Neural crest cell (in vitro differentiated cells): ENCODE measurements around the gene ABCA2. TPM values are rescaled to one million over a fixed set of nuclear protein-coding genes. Genes with fewer than 3 reads are reported as not detected.

Source experiments
- DNase-seq: peaks from one replicate; pipeline ENCODE4 v3.0.0; 2021; ENCODE audit warnings: low read depth, mixed read lengths, low spot score
- H3K27ac Mint-ChIP-seq: one replicate; pipeline ENCODE4 v1.8.0; 2021; ENCODE audit warnings: mild to moderate bottlenecking, mixed read lengths; ENCODE audit not compliant: unreplicated experiment
- H3K27me3 Mint-ChIP-seq: 2 replicates; pipeline ENCODE4 v1.8.0; 2021; ENCODE audit warnings: low read depth, mild to moderate bottlenecking, mixed read lengths
- H3K36me3 Mint-ChIP-seq: 2 replicates; pipeline ENCODE4 v1.8.0; 2021; ENCODE audit warnings: low read depth, mild to moderate bottlenecking, mixed read lengths
- H3K4me1 Mint-ChIP-seq: 2 replicates; pipeline ENCODE4 v1.8.0; 2021; ENCODE audit warnings: mixed read lengths
- H3K4me3 Mint-ChIP-seq: one replicate; pipeline ENCODE4 v1.8.0; 2021; ENCODE audit warnings: mild to moderate bottlenecking, mixed read lengths
- H3K9me3 Mint-ChIP-seq: 2 replicates; pipeline ENCODE4 v1.8.0; 2021; ENCODE audit warnings: mixed read lengths
- CTCF ChIP-seq: fragments of 200-600 bp; sonication (generic); conservative IDR thresholded peaks from 2 replicates; pipeline ENCODE4 v1.5.0; 2021; ENCODE audit warnings: antibody characterized with exemption, mild to moderate bottlenecking
- total RNA-seq: library from RNA; stranded (reverse); gene quantifications from 2 replicates; pipeline ENCODE4 v1.2.1, GENCODE V29; 2021

ABCA2 gene
- total RNA-seq, 1 donor from 2014 or later = 37.1 TPM

DNA sequence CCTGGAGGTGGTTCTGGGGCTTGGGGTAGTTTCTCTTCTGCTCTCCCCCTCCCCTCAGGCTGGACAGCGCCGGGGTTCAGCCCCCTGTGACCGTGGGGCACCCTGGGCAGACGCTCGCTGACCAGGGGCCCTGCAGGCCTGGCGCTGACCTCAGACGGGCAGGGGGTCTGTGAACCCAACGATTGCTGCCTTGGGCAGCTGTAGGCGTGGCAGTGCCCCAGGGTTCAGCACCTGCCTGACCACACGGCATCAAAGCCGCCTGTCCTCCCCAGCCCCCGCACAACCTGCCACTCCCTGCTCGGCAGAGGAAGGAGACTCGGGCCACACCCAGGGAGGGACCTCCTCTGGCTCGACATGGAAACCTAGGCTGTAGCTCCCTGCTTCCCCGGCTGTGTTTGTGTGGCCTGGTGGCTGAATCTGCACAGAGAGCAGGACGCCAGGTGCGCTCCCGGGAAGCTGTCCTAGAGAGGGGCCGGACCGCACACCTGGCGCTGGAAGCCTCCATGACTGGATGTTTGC lies 63.8 kb downstream of the ABCA2 start:
- no peak for DNase-seq
- TF ChIP-seq CTCF = no peak
- peaks cover 16% of the 10 kb centered on the region for H3K4me1 Mint-ChIP-seq
- no peak overlapping the region for H3K27ac Mint-ChIP-seq
- H3K9me3 Mint-ChIP-seq = no peaks in the 10 kb centered on the region
- H3K4me3 Mint-ChIP-seq = no peak overlapping the region
- H3K36me3 Mint-ChIP-seq = no peaks in the 10 kb centered on the region
- no peaks in the 10 kb centered on the region for H3K27me3 Mint-ChIP-seq

GRCh38 chr9:136963751-136964150 lies 64.3 kb downstream of the ABCA2 start:
- Mint-ChIP-seq H3K27ac (no peak overlapping the region), H3K4me3 (no peak overlapping the region), H3K9me3 (no peaks in the 10 kb centered on the region), H3K27me3 (no peaks in the 10 kb centered on the region), H3K36me3 (no peaks in the 10 kb centered on the region), H3K4me1 (peaks cover 16% of the 10 kb centered on the region)
- DNase-seq = no peak
- TF ChIP-seq CTCF = no peak

DNA sequence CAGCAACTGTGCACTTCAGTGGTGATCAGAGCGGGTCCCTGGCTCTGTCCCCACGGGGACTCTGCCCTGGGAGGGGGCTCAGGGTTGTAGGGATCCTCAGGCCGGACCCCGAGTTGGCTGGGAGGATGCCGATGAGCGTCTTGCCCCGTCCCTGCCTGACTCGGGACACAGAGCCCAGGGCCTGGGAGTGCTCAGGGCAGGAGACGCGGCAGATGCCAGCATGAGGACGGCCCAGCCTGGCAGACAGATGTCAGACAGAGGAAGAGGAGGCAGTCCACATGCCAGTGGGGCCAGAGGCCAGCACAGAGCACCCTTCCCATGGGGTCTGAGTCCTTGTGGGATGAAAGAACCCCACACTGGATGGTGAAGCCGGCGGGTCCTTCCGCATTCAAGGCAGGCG lies 64.7 kb downstream of the ABCA2 start:
- H3K36me3 Mint-ChIP-seq = no peaks in the 10 kb centered on the region
- no peaks in the 10 kb centered on the region for H3K27me3 Mint-ChIP-seq
- TF ChIP-seq CTCF = no peak
- no peak overlapping the region for H3K27ac Mint-ChIP-seq
- H3K9me3 Mint-ChIP-seq = no peaks in the 10 kb centered on the region
- no peak for DNase-seq
- H3K4me3 Mint-ChIP-seq = no peak overlapping the region
- H3K4me1 Mint-ChIP-seq = peaks cover 16% of the 10 kb centered on the region

DNA sequence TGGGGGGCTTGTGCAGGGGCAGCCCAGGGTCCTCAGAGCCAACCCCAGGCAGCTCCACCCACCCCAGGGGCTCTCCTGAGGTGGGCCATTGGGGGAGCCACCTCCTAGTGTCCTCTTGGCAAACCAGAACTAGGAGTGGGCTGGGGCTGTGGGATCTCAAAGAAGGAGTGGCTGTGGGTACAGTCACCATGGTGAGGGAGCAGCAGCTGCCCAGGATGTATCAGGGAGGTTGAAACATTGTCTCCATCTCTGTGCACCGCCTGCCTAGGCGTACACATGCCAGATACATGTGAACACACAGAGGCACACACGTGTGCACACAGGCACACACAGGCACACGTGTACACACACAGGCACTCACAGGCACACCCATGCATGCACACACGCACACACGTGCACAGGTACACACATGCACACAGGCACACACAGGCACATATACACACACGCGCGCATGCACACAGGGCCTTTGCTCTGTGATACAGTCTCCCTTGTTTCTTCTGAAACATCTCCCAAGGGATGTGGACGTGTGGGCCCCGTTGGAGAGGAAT lies 65.3 kb downstream of the ABCA2 start:
- H3K4me3 Mint-ChIP-seq = no peak overlapping the region
- H3K9me3 Mint-ChIP-seq = no peaks in the 10 kb centered on the region
- peaks cover 16% of the 10 kb centered on the region for H3K4me1 Mint-ChIP-seq
- peak overlapping the region; percentile 57 for H3K27ac Mint-ChIP-seq
- no peaks in the 10 kb centered on the region for H3K36me3 Mint-ChIP-seq
- no peak for DNase-seq
- no peak for TF ChIP-seq CTCF
- no peaks in the 10 kb centered on the region for H3K27me3 Mint-ChIP-seq

DNA sequence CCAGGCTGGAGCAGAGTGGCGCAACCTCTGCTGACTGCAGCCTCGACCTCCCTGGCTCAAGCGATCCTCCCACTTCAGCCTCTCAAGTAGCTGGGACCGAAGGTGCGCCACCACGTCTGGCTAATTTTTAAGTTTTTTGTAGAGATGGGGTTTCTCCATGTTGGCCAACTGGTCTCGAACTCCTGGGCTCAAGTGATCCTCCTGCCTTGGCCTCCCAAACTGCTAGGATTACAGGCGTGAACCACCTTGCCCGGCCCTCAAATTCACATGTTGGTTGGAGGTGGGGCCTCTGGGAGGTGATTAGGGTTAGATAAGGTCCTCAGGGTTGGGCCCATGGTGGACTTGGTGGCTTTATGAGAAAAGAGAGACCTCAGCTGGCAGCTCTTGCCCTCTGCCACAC lies 65.9 kb downstream of the ABCA2 start:
- no peak overlapping the region for H3K27ac Mint-ChIP-seq
- H3K4me3 Mint-ChIP-seq = no peak overlapping the region
- H3K4me1 Mint-ChIP-seq = peaks cover 16% of the 10 kb centered on the region
- no peaks in the 10 kb centered on the region for H3K9me3 Mint-ChIP-seq
- no peak for DNase-seq
- no peaks in the 10 kb centered on the region for H3K36me3 Mint-ChIP-seq
- no peaks in the 10 kb centered on the region for H3K27me3 Mint-ChIP-seq
- no peak for TF ChIP-seq CTCF
